IPS DF 6.9 (cell line): ENCODE data around the gene PRR23B.
"Not testable (repeated sequence)": the region's sequence is repeated elsewhere in the genome, so short reads cannot be mapped to it uniquely, and the experiment has no call there.

ENCODE experiments used
- DNase-seq: peaks from one replicate; pipeline ENCODE4 v3.0.0-alpha.2; 2013; ENCODE audit warnings: low read depth, low spot score
- H3K27ac ChIP-seq: one replicate; pipeline ENCODE4 v1.5.1; 2013; ENCODE audit warnings: low read length, control low read depth
- H3K27me3 ChIP-seq: 2 replicates; pipeline ENCODE4 v1.6.1; 2013; ENCODE audit warnings: mild to moderate bottlenecking, low read length; ENCODE audit not compliant: control insufficient read depth, insufficient read depth
- H3K36me3 ChIP-seq: 2 replicates; pipeline ENCODE4 v1.6.1; 2013; ENCODE audit warnings: low read length; ENCODE audit not compliant: control insufficient read depth, insufficient read depth
- H3K4me1 ChIP-seq: 2 replicates; pipeline ENCODE4 v1.6.1; 2013; ENCODE audit warnings: low read length; ENCODE audit not compliant: control insufficient read depth, insufficient read depth
- H3K4me3 ChIP-seq: 2 replicates; pipeline ENCODE4 v1.5.1; 2013; ENCODE audit warnings: mild to moderate bottlenecking, low read length
- H3K9me3 ChIP-seq: 2 replicates; pipeline ENCODE4 v1.6.1; 2013; ENCODE audit warnings: low read length, inconsistent platforms; ENCODE audit not compliant: control insufficient read depth, insufficient read depth
- WGBS: extraction: QIAGEN DNeasy Blood & Tissue Kit; methylation state at CpG from one replicate; pipeline ENCODE4 v1.1.7; 2013; ENCODE audit warnings: mixed read lengths, missing lambda C conversion rate; ENCODE audit not compliant: insufficient read length, insufficient coverage; 5-methylcytosine and 5-hydroxymethylcytosine counted together

PRR23B gene

GRCh38 chr3:139020868-139021234 lies at the start of gene PRR23B:
PRR23B (minus strand) TSS chr3:139020926; CDS start chr3:139020661, 265 bp downstream.
- no CpG with 5 or more reads among the region's 19 CpGs for WGBS
- Histone ChIP-seq H3K27ac (no peak within 1 kb of the TSS), H3K4me3 (no peak within 1 kb of the TSS), H3K4me1 (no peaks in the 10 kb centered on the region), H3K36me3 (no peaks in the 10 kb centered on the region), H3K9me3 (no peaks in the 10 kb centered on the region), H3K27me3 (no peaks in the 10 kb centered on the region)
- no peak for DNase-seq

- no peaks in the 10 kb centered on the region for H3K9me3 ChIP-seq
- no peaks in the 10 kb centered on the region for H3K27me3 ChIP-seq
- no CpG with 5 or more reads among the region's 1 CpG for WGBS
- no peak overlapping the region for H3K27ac ChIP-seq
- H3K36me3 ChIP-seq, result no peaks in the 10 kb centered on the region
- H3K4me1 ChIP-seq, result no peaks in the 10 kb centered on the region
- no peak overlapping the region for H3K4me3 ChIP-seq
- DNase-seq, result no peak
Observed at GRCh38 chr3:139062918-139063317, 42.2 kb upstream of the PRR23B start.

- H3K4me3 ChIP-seq, result no peak overlapping the region
- H3K27me3 ChIP-seq, result no peaks in the 10 kb centered on the region; the same call in 1 of the 2 replicates
- H3K9me3 ChIP-seq, result no peaks in the 10 kb centered on the region
- H3K4me1 ChIP-seq, result peaks cover 2% of the 10 kb centered on the region
- DNase-seq, result no peak
- H3K36me3 ChIP-seq, result no peaks in the 10 kb centered on the region
- no CpG with 5 or more reads among the region's 2 CpGs for WGBS
- H3K27ac ChIP-seq, result no peak overlapping the region
Observed at GRCh38 chr3:139052802-139053600, 32.3 kb upstream of the PRR23B start.

GRCh38 chr3:139044366-139045210 lies 23.9 kb upstream of the PRR23B start, which contains the start of gene PRR23C:
PRR23C (minus strand) TSS chr3:139044892; CDS start chr3:139044620, 272 bp downstream.
- no CpG with 5 or more reads among the region's 77 CpGs for WGBS
- no peak for DNase-seq
- no peaks in the 10 kb centered on the region for H3K4me1 ChIP-seq

GRCh38 chr3:139043554-139044365 lies 23.0 kb upstream of the PRR23B start:
- no CpG with 5 or more reads among the region's 50 CpGs for WGBS
- DNase-seq, result no peak

More at GRCh38 chr3:139044366-139045210, 23.9 kb upstream of the PRR23B start, which contains the start of gene PRR23C:
- Histone ChIP-seq H3K36me3 (no peaks in the 10 kb centered on the region), H3K27me3 (no peaks in the 10 kb centered on the region), H3K9me3 (no peaks in the 10 kb centered on the region), H3K27ac (no peak within 1 kb of the TSS), H3K4me3 (no peak within 1 kb of the TSS)

GRCh38 chr3:139037478-139037877 lies 16.8 kb upstream of the PRR23B start:
- no CpG with 5 or more reads among the region's 6 CpGs for WGBS
- Histone ChIP-seq H3K9me3 (no peaks in the 10 kb centered on the region), H3K36me3 (no peaks in the 10 kb centered on the region), H3K4me3 (no peak overlapping the region), H3K27me3 (no peaks in the 10 kb centered on the region), H3K4me1 (no peaks in the 10 kb centered on the region), H3K27ac (no peak overlapping the region)
- DNase-seq, result no peak

More at GRCh38 chr3:139043554-139044365, 23.0 kb upstream of the PRR23B start:
- H3K9me3 ChIP-seq, result no peaks in the 10 kb centered on the region
- H3K4me3 ChIP-seq, result no peak overlapping the region
- no peaks in the 10 kb centered on the region for H3K27me3 ChIP-seq
- H3K27ac ChIP-seq, result no peak overlapping the region
- H3K36me3 ChIP-seq, result no peaks in the 10 kb centered on the region
- H3K4me1 ChIP-seq, result no peaks in the 10 kb centered on the region

GRCh38 chr3:139032326-139033002 lies 11.7 kb upstream of the PRR23B start:
- Histone ChIP-seq H3K9me3 (no peaks in the 10 kb centered on the region), H3K4me3 (no peak overlapping the region), H3K4me1 (no peaks in the 10 kb centered on the region), H3K27me3 (no peaks in the 10 kb centered on the region), H3K36me3 (no peaks in the 10 kb centered on the region), H3K27ac (no peak overlapping the region)
- no CpG with 5 or more reads among the region's 2 CpGs for WGBS
- DNase-seq, result no peak

- H3K4me1 ChIP-seq, H3K36me3 ChIP-seq, H3K4me3 ChIP-seq, H3K27ac ChIP-seq, H3K9me3 ChIP-seq, DNase-seq, H3K27me3 ChIP-seq: not testable (repeated sequence)
Observed at GRCh38 chr3:139030576-139030975, 9.8 kb upstream of the PRR23B start.

GRCh38 chr3:139024968-139025367 lies 4.2 kb upstream of the PRR23B start:
- no CpG with 5 or more reads among the region's 2 CpGs for WGBS
- no peak overlapping the region for H3K4me3 ChIP-seq
- H3K27me3 ChIP-seq, result no peaks in the 10 kb centered on the region
- H3K36me3 ChIP-seq, result no peaks in the 10 kb centered on the region
- H3K9me3 ChIP-seq, result no peaks in the 10 kb centered on the region
- H3K4me1 ChIP-seq, result no peaks in the 10 kb centered on the region
- DNase-seq, result no peak
- no peak overlapping the region for H3K27ac ChIP-seq
